ENCODE data around the gene CHRNA4. TPM values are rescaled to one million over a fixed set of nuclear protein-coding genes. Genes with fewer than 3 reads are reported as not detected.

CHRNA4 gene
- total and polyA plus RNA-seq, 11 donors: 0.06 to 1.5 (median 0.37) TPM; not detected in 5

GRCh38 chr20:63407928-63408683 lies 47.0 kb upstream of the CHRNA4 start:
- Histone ChIP-seq H3K9me3 (no peaks in the 10 kb centered on the region), H3K36me3 (no peaks in the 10 kb centered on the region), H3K27me3 (peaks cover 0 to 22% (median 6%) of the 10 kb centered on the region in 9 donors), H3K4me1 (no peaks in the 10 kb centered on the region), H3K4me3 (no peak overlapping the region), H3K27ac (no peak overlapping the region)
- ATAC-seq (no peak), DNase-seq (no peak)
- WGBS, 4 donors: 90 to 92% (median 92%) methylated on average over 24 to 27 of the region's 27 CpGs
- TF ChIP-seq CTCF (IDR thresholded peaks at IDR 0.05): no peak
- no peak for TF ChIP-seq POLR2A (IDR thresholded peaks at IDR 0.05)
- intact Hi-C loops (cut with DNase I): no loop called here

- Histone ChIP-seq H3K9me3 (no peaks in the 10 kb centered on the region), H3K27me3 (peaks cover 0 to 16% (median 0%) of the 10 kb centered on the region in 9 donors), H3K4me1 (no peaks in the 10 kb centered on the region), H3K36me3 (no peaks in the 10 kb centered on the region), H3K4me3 (no peak overlapping the region), H3K27ac (no peak overlapping the region)
- ATAC-seq: no peak
- TF ChIP-seq CTCF (IDR thresholded peaks at IDR 0.05) (no peak), POLR2A (IDR thresholded peaks at IDR 0.05) (no peak)
- no peak for DNase-seq
- WGBS, 4 donors: 86 to 95% (median 94%) methylated on average over 37 to 60 of the region's 60 CpGs
- intact Hi-C loops (cut with DNase I): no loop called here
Measured at GRCh38 chr20:63406617-63407245, 45.6 kb upstream of the CHRNA4 start.

GRCh38 chr20:63406011-63406410 lies 44.9 kb upstream of the CHRNA4 start:
- Histone ChIP-seq H3K4me1 (no peaks in the 10 kb centered on the region), H3K4me3 (no peak overlapping the region), H3K36me3 (no peaks in the 10 kb centered on the region), H3K27ac (no peak overlapping the region), H3K9me3 (no peaks in the 10 kb centered on the region), H3K27me3 (peaks cover 0 to 10% (median 2%) of the 10 kb centered on the region in 9 donors)
- ATAC-seq: no peak
- 78 to 85% (median 81%) methylated on average over 8 to 23 of the region's 23 CpGs for WGBS, 4 donors
- DNase-seq: no peak
- intact Hi-C loops (cut with DNase I): no loop called here
- TF ChIP-seq CTCF (IDR thresholded peaks at IDR 0.05) (no peak), POLR2A (IDR thresholded peaks at IDR 0.05) (no peak)

- no peak for TF ChIP-seq POLR2A (IDR thresholded peaks at IDR 0.05)
- H3K27ac ChIP-seq: no peak overlapping the region
- 63 to 79% (median 67%) methylated on average over 23 to 31 of the region's 31 CpGs for WGBS, 4 donors
- no peaks in the 10 kb centered on the region for H3K9me3 ChIP-seq
- DNase-seq: no peak
- H3K36me3 ChIP-seq: no peaks in the 10 kb centered on the region
- H3K4me1 ChIP-seq: no peaks in the 10 kb centered on the region
- peaks cover 0 to 8% (median 0%) of the 10 kb centered on the region in 9 donors for H3K27me3 ChIP-seq
- H3K4me3 ChIP-seq: no peak overlapping the region
- intact Hi-C loops (cut with DNase I): no loop called here
- ATAC-seq: peak in 2 of 4 donors; percentile 40 to 55
Measured at GRCh38 chr20:63405102-63405730, 44.1 kb upstream of the CHRNA4 start.
